ENCODE data around the gene FAM50B. TPM values are rescaled to one million over a fixed set of nuclear protein-coding genes. Genes with fewer than 3 reads are reported as not detected.

The FAM50B gene
- total and polyA plus RNA-seq, 9 donors, result 8.1 to 23.0 (median 15.6) TPM

DNA sequence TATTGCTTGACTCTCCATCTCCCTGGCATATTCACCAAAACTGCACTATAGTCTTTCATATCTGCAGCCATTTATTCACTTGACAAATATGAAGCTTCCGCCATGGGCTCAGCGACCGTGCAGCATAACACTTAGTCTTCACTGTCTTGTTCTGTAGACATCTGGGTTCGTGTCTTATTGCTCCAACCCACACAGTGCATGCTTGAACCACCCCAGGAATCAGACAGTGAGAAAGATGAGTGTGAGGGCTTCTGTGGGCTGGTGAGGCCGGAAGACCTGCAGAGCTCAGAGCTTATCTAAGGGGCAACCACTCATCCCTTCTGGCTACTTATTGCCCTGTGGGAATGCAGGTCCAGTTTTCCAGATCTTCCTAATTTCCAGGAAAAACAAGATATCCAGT is 19.9 kb upstream of the FAM50B start:
- H3K27ac ChIP-seq, result no peak overlapping the region
- H3K4me1 ChIP-seq (ENCODE audit: insufficient read depth), result peaks cover 7% of the 10 kb centered on the region
- DNase-seq, result no peak
- 92 to 95% (median 92%) methylated on average over 5 of the region's 5 CpGs for WGBS, 3 donors
- intact Hi-C loops (cut with DNase I), result loop anchor here in 2 of 4 donors (5.0 kb wide), 1 partner anchor 77 kb away; the partner anchor contains the start of gene PXDC1 (in 2 of the 2)
- H3K9me3 ChIP-seq, result no peaks in the 10 kb centered on the region
- H3K36me3 ChIP-seq, result no peaks in the 10 kb centered on the region
- no peak overlapping the region for H3K4me3 ChIP-seq
- no peaks in the 10 kb centered on the region for H3K27me3 ChIP-seq
- TF ChIP-seq EP300 (IDR thresholded peaks at IDR 0.05) (no peak), POLR2A (IDR thresholded peaks at IDR 0.05) (no peak)
- TF ChIP-seq, protein P1, sequence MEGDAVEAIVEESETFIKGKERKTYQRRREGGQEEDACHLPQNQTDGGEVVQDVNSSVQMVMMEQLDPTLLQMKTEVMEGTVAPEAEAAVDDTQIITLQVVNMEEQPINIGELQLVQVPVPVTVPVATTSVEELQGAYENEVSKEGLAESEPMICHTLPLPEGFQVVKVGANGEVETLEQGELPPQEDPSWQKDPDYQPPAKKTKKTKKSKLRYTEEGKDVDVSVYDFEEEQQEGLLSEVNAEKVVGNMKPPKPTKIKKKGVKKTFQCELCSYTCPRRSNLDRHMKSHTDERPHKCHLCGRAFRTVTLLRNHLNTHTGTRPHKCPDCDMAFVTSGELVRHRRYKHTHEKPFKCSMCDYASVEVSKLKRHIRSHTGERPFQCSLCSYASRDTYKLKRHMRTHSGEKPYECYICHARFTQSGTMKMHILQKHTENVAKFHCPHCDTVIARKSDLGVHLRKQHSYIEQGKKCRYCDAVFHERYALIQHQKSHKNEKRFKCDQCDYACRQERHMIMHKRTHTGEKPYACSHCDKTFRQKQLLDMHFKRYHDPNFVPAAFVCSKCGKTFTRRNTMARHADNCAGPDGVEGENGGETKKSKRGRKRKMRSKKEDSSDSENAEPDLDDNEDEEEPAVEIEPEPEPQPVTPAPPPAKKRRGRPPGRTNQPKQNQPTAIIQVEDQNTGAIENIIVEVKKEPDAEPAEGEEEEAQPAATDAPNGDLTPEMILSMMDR (IDR thresholded peaks at IDR 0.05), result no peak

DNA sequence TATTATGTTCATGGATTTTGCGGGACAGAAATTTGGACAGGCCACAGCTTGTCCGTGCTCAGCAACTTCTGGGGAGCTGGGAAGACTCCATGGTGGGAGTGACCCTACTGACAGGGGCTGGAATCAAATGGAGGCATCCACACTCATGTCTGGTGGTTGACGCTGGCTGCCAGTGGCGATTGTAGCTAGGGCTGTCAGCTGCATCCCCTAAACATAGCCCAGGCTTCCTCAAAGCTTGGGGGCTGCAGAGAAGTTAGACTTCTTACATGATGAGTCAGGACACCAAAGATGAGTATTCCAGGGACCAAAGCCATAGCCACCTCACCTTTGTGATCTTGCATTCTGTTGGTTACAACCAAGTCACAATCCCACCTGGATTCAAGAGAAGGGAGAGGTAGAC is 18.4 kb upstream of the FAM50B start:
- WGBS, 3 donors, result 88 to 98% (median 95%) methylated on average over 4 of the region's 4 CpGs
- no peak overlapping the region for H3K4me3 ChIP-seq
- intact Hi-C loops (cut with DNase I), result no loop called here
- DNase-seq, result no peak
- no peaks in the 10 kb centered on the region for H3K9me3 ChIP-seq
- no peaks in the 10 kb centered on the region for H3K36me3 ChIP-seq
- H3K27ac ChIP-seq, result no peak overlapping the region
- H3K4me1 ChIP-seq (ENCODE audit: insufficient read depth), result peaks cover 3% of the 10 kb centered on the region
- no peak for TF ChIP-seq EP300 (IDR thresholded peaks at IDR 0.05)
- TF ChIP-seq POLR2A (IDR thresholded peaks at IDR 0.05), result no peak
- TF ChIP-seq, protein P1 (IDR thresholded peaks at IDR 0.05), result no peak
- no peaks in the 10 kb centered on the region for H3K27me3 ChIP-seq

DNA sequence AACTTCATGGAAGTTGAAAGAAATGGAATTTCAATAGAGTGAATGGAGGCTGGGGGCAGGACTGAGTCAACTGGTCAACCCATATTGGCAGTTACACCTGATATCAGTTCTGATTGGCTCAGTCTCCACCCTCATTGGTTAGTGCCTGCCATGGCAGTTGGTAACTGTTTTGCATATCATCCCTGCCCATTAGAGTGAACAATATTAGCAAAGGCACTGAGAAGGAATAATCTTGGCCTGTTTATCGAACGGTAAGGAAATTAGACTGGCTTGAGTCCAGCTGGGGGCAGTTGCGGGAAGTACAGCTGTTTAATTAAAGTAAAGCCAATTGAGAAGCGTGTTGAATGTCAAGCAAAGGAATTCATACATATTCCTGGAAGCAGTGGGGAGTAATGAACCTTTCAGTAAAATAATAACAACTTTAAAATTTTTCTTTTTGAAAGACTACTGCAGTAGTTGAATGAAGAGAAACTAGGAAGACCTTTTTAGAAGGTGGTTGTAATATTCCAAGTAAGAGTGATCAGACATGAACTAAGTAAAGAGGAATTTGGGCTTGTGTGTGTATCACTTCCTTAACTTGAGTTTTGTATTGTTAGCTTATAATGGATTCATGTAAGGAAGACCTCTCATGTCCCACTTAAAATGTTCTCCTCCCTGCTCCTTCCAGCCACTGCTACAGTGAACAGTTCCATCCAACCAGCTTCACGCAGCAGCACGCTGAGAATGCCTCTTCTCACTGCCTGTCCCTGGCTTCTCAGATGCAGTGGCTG is 17.2 kb upstream of the FAM50B start:
- WGBS, 3 donors, result 40 to 55% (median 52%) methylated on average over 6 of the region's 6 CpGs
- no peaks in the 10 kb centered on the region for H3K4me1 ChIP-seq (ENCODE audit: insufficient read depth)
- intact Hi-C loops (cut with DNase I), result no loop called here
- no peak overlapping the region for H3K4me3 ChIP-seq
- H3K9me3 ChIP-seq, result no peaks in the 10 kb centered on the region
- H3K36me3 ChIP-seq, result no peaks in the 10 kb centered on the region
- DNase-seq, result no peak
- no peak overlapping the region for H3K27ac ChIP-seq
- H3K27me3 ChIP-seq, result no peaks in the 10 kb centered on the region
- TF ChIP-seq EP300 (IDR thresholded peaks at IDR 0.05) (no peak), POLR2A (IDR thresholded peaks at IDR 0.05) (no peak)
- TF ChIP-seq, protein P1 (IDR thresholded peaks at IDR 0.05), result no peak

DNA sequence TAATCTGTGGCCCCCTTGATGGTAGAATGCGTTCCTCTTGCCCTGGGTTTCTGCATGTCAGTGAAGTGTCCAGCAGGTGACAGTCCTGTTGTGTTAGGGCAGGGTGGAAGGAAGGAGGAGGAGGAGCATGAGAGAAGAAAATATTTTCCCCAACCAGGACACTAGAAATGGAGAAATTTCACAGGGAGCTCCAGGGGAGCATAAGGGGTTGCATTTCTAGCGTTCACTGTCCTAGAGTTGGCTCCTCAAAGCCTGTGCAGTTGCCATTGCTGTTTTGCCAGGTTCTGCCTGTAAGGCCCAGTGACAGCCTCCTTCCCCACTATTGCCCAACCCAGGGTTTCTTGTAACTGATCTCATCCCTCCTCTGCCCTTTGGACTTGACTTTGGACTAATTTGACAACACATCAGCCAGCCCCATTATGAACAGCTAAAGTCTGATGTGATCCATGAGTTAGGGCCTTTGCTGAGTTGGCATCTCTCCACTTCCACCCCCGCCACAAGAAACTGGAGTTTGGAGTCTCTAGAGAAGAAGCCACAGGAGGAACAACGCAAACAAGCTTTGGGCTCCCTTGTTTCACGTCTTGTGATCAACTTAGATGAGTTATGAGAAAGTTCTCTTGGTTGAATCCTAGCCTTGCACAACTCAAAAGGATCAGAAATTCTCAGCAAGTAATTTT is 14.0 kb upstream of the FAM50B start:
- H3K27me3 ChIP-seq, result no peaks in the 10 kb centered on the region
- H3K4me3 ChIP-seq, result no peak overlapping the region
- peak in 1 of 5 donors; percentile 38 for DNase-seq
- TF ChIP-seq, protein P1 (IDR thresholded peaks at IDR 0.05), result no peak
- no peak for TF ChIP-seq POLR2A (IDR thresholded peaks at IDR 0.05)
- no peak for TF ChIP-seq EP300 (IDR thresholded peaks at IDR 0.05)
- H3K9me3 ChIP-seq, result no peaks in the 10 kb centered on the region
- H3K36me3 ChIP-seq, result no peaks in the 10 kb centered on the region
- intact Hi-C loops (cut with DNase I), result no loop called here
- no peak overlapping the region for H3K27ac ChIP-seq
- 86 to 91% (median 89%) methylated on average over 5 of the region's 5 CpGs for WGBS, 3 donors
- no peaks in the 10 kb centered on the region for H3K4me1 ChIP-seq (ENCODE audit: insufficient read depth)
